Endothelial cell of umbilical vein (primary cell): ENCODE measurements around the gene PAK5.

Source experiments
- CTCF ChIP-seq, 2 donors: IDR thresholded peaks; 1 replicate in 1 of 2; 2 replicates in 1 of 2; pipeline ENCODE4 v1.5.1; 2011; ENCODE audit warnings: low read length in 2 of 2, mild to moderate bottlenecking in 2 of 2, moderate library complexity in 2 of 2, control low read depth in 1 of 2, inconsistent platforms in 1 of 2, low read depth in 1 of 2; ENCODE audit not compliant: insufficient read depth in 1 of 2; ENCODE audit errors: extremely low read depth in 1 of 2
- EZH2 ChIP-seq: IDR thresholded peaks from 2 replicates; pipeline ENCODE4 v1.6.1; 2012; ENCODE audit warnings: borderline replicate concordance, low read depth, mild to moderate bottlenecking, moderate library complexity, low read length, inconsistent platforms; ENCODE audit not compliant: severe bottlenecking
- FOS ChIP-seq: IDR thresholded peaks from 2 replicates; pipeline ENCODE4 v1.6.1; 2011; ENCODE audit warnings: mild to moderate bottlenecking, low read length, moderate library complexity, borderline replicate concordance; ENCODE audit not compliant: insufficient read depth
- GATA2 ChIP-seq: IDR thresholded peaks from 2 replicates; pipeline ENCODE4 v1.7.0; 2011; ENCODE audit warnings: low read depth, mild to moderate bottlenecking, moderate library complexity, mixed read lengths, low read length; ENCODE audit not compliant: insufficient read length, insufficient read depth
- JUN ChIP-seq: IDR thresholded peaks from 2 replicates; pipeline ENCODE4 v1.6.1; 2011; ENCODE audit warnings: borderline replicate concordance, low read depth; ENCODE audit not compliant: insufficient read length, insufficient read depth
- MAX ChIP-seq: IDR thresholded peaks from 2 replicates; pipeline ENCODE4 v1.6.1; 2011; ENCODE audit not compliant: insufficient read depth, insufficient read length
- MYC ChIP-seq: IDR thresholded peaks from one replicate; pipeline ENCODE4 v1.6.1; 2011; ENCODE audit warnings: mild to moderate bottlenecking, low read depth, low read length
- POLR2A ChIP-seq: IDR thresholded peaks from 2 replicates; pipeline ENCODE4 v1.6.1; 2012; ENCODE audit warnings: low read depth, mild to moderate bottlenecking, control low read depth, low read length
- POLR2AphosphoS5 ChIP-seq: IDR thresholded peaks from 2 replicates; pipeline ENCODE4 v1.6.1; 2012; ENCODE audit warnings: low read depth, mild to moderate bottlenecking, control low read depth, low read length, moderate library complexity; ENCODE audit not compliant: insufficient read depth

GRCh38 chr20:9742821-9743220 is 96.1 kb downstream of the PAK5 start:
- no peak for TF ChIP-seq CTCF (IDR thresholded peaks at IDR 0.05; ENCODE audit: extremely low read depth in 1 of 2, insufficient read depth in 1 of 2, low read depth in 1 of 2, low read length in 2 of 2)
- no peak for TF ChIP-seq MYC
- no peak for TF ChIP-seq EZH2
- TF ChIP-seq POLR2A = no peak
- no peak for TF ChIP-seq MAX
- no peak for TF ChIP-seq GATA2
- TF ChIP-seq POLR2AphosphoS5 = no peak
- TF ChIP-seq FOS = no peak
- TF ChIP-seq JUN = no peak
